Breast epithelium (tissue), 3 donors: Measurements from ENCODE around the gene PRODH2.

Source experiments
- CTCF ChIP-seq, 3 donors: fragments of 450-650 bp; IDR thresholded peaks; one replicate each; pipeline ENCODE4 v1.5.1; 2016 to 2017; ENCODE audit warnings: antibody characterized with exemption in 3 of 3, mild to moderate bottlenecking in 3 of 3, moderate library complexity in 3 of 3
- POLR2A ChIP-seq: fragments of 450-650 bp; IDR thresholded peaks from one replicate; pipeline ENCODE4 v1.6.1; 2016; ENCODE audit warnings: antibody characterized with exemption, mild to moderate bottlenecking, moderate library complexity

GRCh38 chr19:35859414-35859813 lies 46.8 kb upstream of the PRODH2 start:
- TF ChIP-seq CTCF (IDR thresholded peaks at IDR 0.05) (no peak), POLR2A (no peak)
